Fibroblast of lung (primary cell): ENCODE results near the gene DOK6. TPM values are rescaled to one million over a fixed set of nuclear protein-coding genes. Genes with fewer than 3 reads are reported as not detected.

Experiments
- DNase-seq, 2 donors: peaks; one replicate each; pipeline versions ENCODE4 v3.0.0 to v3.0.0-alpha.2; 2010; ENCODE audit warnings: low read depth in 2 of 2
- H2AFZ ChIP-seq: 2 replicates; pipeline ENCODE4 v1.5.1; 2012; ENCODE audit warnings: low read length, control low read depth, inconsistent platforms
- H3K27ac ChIP-seq: 2 replicates; pipeline ENCODE4 v1.5.1; 2011; ENCODE audit warnings: low read length, control low read depth; ENCODE audit not compliant: insufficient read depth
- H3K27me3 ChIP-seq: 2 replicates; pipeline ENCODE4 v1.5.1; 2011; ENCODE audit warnings: mild to moderate bottlenecking, low read length; ENCODE audit not compliant: control insufficient read depth, insufficient read depth
- H3K36me3 ChIP-seq: 2 replicates; pipeline ENCODE4 v1.5.1; 2011; ENCODE audit warnings: low read length; ENCODE audit not compliant: control insufficient read depth, insufficient read depth
- H3K4me1 ChIP-seq: 2 replicates; pipeline ENCODE4 v1.5.1; 2011; ENCODE audit warnings: low read length; ENCODE audit not compliant: control insufficient read depth, insufficient read depth; ENCODE audit errors: extremely low read depth
- H3K4me2 ChIP-seq: 2 replicates; pipeline ENCODE4 v1.5.1; 2011; ENCODE audit warnings: low read length, control low read depth; ENCODE audit not compliant: insufficient read depth; ENCODE audit errors: extremely low read depth
- H3K4me3 ChIP-seq, 4 experiments: fragments of 200-600 bp in 1 of 4; sonication (generic) in 1 of 4; replicated peaks in 1 of 4; 2 replicates each; pipeline ENCODE4 v1.5.1; 2011 to 2016; ENCODE audit warnings: low read length in 4 of 4, low read depth in 3 of 4, mild to moderate bottlenecking in 3 of 4, control low read depth in 2 of 4, inconsistent platforms in 1 of 4, mixed read lengths in 1 of 4; ENCODE audit not compliant: insufficient read depth in 1 of 4; ENCODE audit errors: control extremely low read depth in 1 of 4
- H3K79me2 ChIP-seq: 2 replicates; pipeline ENCODE4 v1.5.1; 2012; ENCODE audit warnings: mild to moderate bottlenecking, low read length, inconsistent platforms; ENCODE audit not compliant: control insufficient read depth, insufficient read depth
- H3K9ac ChIP-seq: 2 replicates; pipeline ENCODE4 v1.5.1; 2011; ENCODE audit warnings: mild to moderate bottlenecking, low read length, control low read depth; ENCODE audit not compliant: insufficient read depth
- H3K9me3 ChIP-seq: 2 replicates; pipeline ENCODE4 v1.5.1; 2012; ENCODE audit warnings: low read depth, low read length; ENCODE audit not compliant: control insufficient read depth, insufficient read depth
- H4K20me1 ChIP-seq: 2 replicates; pipeline ENCODE4 v1.5.1; 2011; ENCODE audit warnings: low read length; ENCODE audit not compliant: control insufficient read depth, insufficient read depth; ENCODE audit errors: extremely low read depth
- CTCF ChIP-seq, 2 donors: IDR thresholded peaks in 1 of 2; conservative IDR thresholded peaks in 1 of 2; 1 replicate in 1 of 2; 2 replicates in 1 of 2; pipeline ENCODE4 v1.5.1; 2011 to 2012; ENCODE audit warnings: low read length in 2 of 2, control low read depth in 1 of 2, inconsistent platforms in 1 of 2, low read depth in 1 of 2, mild to moderate bottlenecking in 1 of 2
- EZH2 ChIP-seq: IDR thresholded peaks from 2 replicates; pipeline ENCODE4 v1.5.1; 2012; ENCODE audit warnings: low read length, control low read depth, mild to moderate bottlenecking; ENCODE audit errors: missing control alignments
- polyA plus RNA-seq, 2 donors: library from polyadenylated mRNA; depleted of rRNA in 1 of 2; stranded (reverse) in 1 of 2; unstranded in 1 of 2; fragments of >200 nt; gene quantifications; 2 replicates each; pipeline ENCODE4 v1.2.1, GENCODE V29; 2011 to 2012; ENCODE audit warnings: missing spikeins in 1 of 2
- total RNA-seq: library from RNA; depleted of rRNA; stranded (reverse); fragments of >200 nt; gene quantifications from 2 replicates; pipeline ENCODE4 v1.2.1, GENCODE V29; 2014

DOK6 gene
- total and polyA plus RNA-seq, 2 donors (not counting 1 experiment from before 2014, with no cell fraction given) = 4.0 to 7.8 TPM

- H3K9me3 ChIP-seq = no peaks in the 10 kb centered on the region
- no peaks in the 10 kb centered on the region for H3K79me2 ChIP-seq
- TF ChIP-seq EZH2 = no peak
- TF ChIP-seq CTCF (conservative IDR thresholded peaks at IDR 0.05 in 1 of 2, IDR thresholded peaks at IDR 0.05 in 1 of 2; ENCODE audit: low read depth in 1 of 2, low read length in 2 of 2) = no peak
- no peak overlapping the region for H3K9ac ChIP-seq
- no peak overlapping the region for H3K27ac ChIP-seq
- H2AFZ ChIP-seq = no peak overlapping the region
- no peak overlapping the region for H3K4me2 ChIP-seq
- no peak for DNase-seq
- H3K4me1 ChIP-seq = no peaks in the 10 kb centered on the region
- no peaks in the 10 kb centered on the region for H4K20me1 ChIP-seq
- H3K4me3 ChIP-seq = no peak overlapping the region
- no peaks in the 10 kb centered on the region for H3K36me3 ChIP-seq
- H3K27me3 ChIP-seq = no peaks in the 10 kb centered on the region
These were observed 138.2 kb downstream of the DOK6 start for GRCh38 chr18:69538849-69539248.

DNA sequence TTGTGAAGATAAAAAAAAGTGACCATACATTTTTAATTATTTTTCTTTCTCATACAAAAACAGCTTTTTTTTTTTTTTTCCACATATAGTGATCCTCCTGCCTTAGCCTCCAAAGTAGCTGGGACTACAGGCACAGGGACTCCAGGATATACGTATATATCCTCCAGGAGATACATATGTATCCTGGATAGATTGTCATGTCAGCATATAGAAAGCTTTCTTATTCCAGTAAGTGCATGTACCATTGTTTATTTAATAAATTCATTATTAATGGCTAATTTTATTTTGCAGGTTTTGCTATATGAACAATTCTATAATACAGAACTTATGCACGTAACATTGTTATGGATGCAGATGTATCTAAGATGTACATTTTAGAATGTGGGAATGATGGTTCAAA, 138.7 kb downstream of the DOK6 start:
- Histone ChIP-seq H3K27ac (no peak overlapping the region), H3K36me3 (no peaks in the 10 kb centered on the region), H3K27me3 (no peaks in the 10 kb centered on the region), H3K4me1 (no peaks in the 10 kb centered on the region), H3K9me3 (no peaks in the 10 kb centered on the region), H2AFZ (no peak overlapping the region), H3K4me2 (no peak overlapping the region), H3K79me2 (no peaks in the 10 kb centered on the region), H3K9ac (no peak overlapping the region), H3K4me3 (no peak overlapping the region), H4K20me1 (no peaks in the 10 kb centered on the region)
- TF ChIP-seq EZH2 = no peak
- no peak for TF ChIP-seq CTCF (conservative IDR thresholded peaks at IDR 0.05 in 1 of 2, IDR thresholded peaks at IDR 0.05 in 1 of 2; ENCODE audit: low read depth in 1 of 2, low read length in 2 of 2)
- no peak for DNase-seq

DNA sequence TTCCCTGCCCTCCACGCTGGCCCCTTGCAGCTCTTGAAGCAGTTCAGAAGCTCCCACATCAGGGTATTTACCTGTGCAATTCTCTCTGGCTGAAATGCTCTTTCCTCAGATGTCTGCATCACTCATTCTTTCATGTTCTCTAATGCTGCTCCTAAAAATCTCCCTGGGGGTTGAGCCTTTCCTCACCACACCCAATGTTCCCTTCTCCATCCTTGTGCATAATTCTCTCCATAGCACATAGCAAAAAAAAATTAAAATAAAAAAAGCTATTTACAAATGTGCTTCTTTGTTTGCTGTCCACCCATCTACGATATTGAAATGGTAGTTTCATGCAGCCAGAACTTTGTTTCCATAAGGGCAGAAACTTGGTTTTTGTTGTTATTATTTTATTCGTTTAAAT, 155.5 kb downstream of the DOK6 start:
- Histone ChIP-seq H3K27me3 (no peaks in the 10 kb centered on the region), H3K4me1 (no peaks in the 10 kb centered on the region), H3K79me2 (no peaks in the 10 kb centered on the region), H2AFZ (no peak overlapping the region), H3K4me2 (no peak overlapping the region), H3K36me3 (no peaks in the 10 kb centered on the region), H4K20me1 (no peaks in the 10 kb centered on the region), H3K27ac (no peak overlapping the region), H3K9me3 (no peaks in the 10 kb centered on the region), H3K4me3 (no peak overlapping the region), H3K9ac (no peak overlapping the region)
- no peak for DNase-seq
- TF ChIP-seq EZH2 (no peak), CTCF (conservative IDR thresholded peaks at IDR 0.05 in 1 of 2, IDR thresholded peaks at IDR 0.05 in 1 of 2; ENCODE audit: low read depth in 1 of 2, low read length in 2 of 2) (no peak)
